CD4-positive, alpha-beta T cell treated with Interleukin-4 for 1 hour (primary cell): ENCODE data around the gene SASH1.

Source experiments
- DNase-seq, 2 donors: peaks; one replicate each; pipeline ENCODE4 v3.0.0-alpha.2; 2020 to 2022

SASH1 gene

DNA sequence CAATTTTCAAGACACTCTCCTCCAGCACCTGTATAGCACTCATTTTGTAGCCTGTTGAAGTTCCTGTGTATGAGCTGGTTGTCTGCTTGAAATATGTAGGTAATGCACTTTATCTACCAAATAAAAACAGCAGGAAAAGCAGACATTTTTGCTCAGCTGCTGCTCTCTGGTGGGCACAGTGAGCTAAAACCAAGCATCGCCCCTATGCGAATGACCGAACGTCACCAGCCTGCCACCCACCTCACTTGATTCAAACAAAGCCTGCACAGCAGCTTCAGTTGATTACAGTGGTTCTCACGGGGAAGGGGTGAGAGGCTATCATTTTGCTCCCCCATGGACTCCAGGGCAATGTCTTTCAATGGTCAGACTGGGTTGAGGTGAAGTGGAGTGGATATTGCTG is 185.7 kb downstream of the SASH1 start:
- DNase-seq = no peak

DNA sequence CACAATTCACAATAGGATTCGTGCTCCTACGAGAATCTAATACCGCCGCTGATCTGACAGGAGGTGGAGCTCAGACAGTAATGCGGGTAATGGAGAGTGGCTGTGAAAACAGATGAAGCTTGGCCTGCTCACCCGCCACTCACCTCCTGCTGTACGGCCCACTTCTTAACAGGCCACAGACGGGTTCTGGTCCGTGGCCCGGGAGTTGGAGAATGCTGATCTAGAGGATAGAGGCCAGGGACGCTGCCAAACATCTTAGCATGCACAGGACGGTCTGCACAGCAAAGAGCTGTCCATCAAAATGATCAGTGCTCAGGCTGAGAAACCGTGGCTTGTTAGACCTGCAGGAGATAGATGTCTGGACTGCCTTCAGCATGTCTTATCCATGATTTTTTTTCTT is 186.4 kb downstream of the SASH1 start:
- DNase-seq = no peak

DNA sequence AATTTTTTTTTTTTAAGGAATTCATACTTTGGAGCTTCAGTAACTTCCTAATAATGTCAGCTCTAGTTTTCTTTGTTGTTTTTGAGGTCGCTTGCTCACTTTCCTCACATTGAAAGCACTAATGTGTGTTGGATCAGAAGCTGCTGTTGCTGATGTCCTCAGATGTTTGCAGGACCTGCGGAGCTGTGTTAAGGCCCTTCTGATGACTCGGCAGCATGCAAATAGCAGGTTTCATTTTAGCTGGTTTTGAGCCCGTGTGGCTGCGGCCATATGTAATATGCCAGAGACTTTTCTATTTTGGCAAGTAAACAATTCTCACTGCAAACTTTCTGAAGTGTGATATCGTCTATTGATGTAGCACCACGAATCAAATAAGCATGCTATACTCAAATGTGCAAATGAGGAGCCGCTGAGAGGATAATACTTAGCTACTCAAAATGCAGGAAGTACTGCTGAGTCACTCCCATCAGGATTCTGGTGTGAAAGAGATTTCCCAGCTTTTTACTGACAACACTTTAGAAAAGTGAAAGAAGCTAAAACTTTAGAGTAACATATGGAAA is 187.8 kb downstream of the SASH1 start:
- DNase-seq = no peak

DNA sequence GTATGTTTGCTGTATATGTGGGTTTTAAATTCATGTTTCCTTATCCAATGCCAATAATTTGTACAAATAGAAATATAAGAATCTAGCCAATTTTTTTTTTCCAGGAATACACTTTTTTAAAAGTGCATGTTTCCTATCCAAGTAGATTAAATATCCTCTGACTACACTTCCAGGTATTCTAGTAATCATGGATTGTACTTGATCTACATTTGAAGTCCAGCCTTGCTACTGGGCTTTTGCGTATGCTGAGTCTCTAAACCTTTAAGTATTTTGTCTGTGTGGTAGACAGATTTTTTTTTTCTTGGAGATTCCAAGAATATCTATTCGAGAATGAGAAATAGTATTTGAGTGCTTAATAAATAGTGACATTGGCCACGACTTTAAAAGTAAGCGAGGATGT is 188.3 kb downstream of the SASH1 start:
- DNase-seq = no peak

DNA sequence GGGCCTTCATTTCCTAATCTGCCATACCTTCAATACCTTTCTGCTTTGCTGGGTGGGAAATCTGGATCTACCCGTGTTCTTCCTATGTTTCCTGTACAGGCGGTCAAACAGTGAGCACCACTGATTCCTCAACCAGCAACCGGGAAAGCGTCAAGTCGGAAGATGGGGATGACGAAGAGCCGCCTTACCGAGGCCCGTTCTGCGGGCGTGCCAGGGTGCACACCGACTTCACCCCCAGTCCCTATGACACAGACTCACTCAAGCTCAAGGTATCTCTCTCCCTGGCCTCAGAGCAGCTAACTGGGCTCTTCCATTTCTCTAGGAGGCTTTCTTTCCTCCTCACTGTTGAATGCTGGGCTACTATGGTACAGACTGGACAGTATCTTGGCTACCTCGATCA is 190.1 kb downstream of the SASH1 start:
- no peak for DNase-seq

DNA sequence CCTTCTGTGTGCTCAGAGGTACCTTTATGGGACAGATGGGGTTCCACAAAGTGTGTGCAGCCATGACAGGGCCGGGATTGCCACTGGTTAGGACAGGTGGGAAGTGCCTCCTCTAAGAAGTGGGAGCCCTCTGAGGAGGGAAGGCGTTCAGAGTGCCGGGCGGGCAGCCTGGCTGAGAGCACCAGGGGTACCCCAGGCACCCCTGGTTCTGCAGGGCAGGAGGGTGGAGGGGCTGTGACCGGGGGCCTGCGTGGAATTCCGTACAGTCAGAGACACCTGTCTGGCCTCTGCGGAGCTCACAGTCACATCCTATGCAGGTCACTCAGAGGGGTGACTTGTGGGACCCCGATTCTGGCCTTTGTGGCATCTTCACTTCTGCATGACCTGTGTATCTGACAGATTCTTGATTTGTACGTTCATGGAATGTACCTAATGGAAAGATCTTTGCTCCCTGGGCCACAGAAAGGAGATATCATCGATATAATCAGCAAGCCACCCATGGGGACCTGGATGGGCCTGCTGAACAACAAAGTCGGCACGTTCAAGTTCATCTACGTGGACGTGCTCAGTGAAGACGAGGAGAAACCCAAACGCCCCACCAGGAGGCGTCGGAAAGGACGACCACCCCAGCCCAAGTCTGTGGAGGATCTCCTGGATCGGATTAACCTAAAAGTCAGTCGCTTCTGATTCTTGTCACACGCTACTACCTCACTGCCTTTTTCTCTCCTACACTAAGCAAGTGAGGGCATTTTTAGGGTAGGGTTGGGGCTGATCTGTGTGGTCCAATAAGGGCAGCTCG is 190.9 kb downstream of the SASH1 start:
- DNase-seq = no peak

DNA sequence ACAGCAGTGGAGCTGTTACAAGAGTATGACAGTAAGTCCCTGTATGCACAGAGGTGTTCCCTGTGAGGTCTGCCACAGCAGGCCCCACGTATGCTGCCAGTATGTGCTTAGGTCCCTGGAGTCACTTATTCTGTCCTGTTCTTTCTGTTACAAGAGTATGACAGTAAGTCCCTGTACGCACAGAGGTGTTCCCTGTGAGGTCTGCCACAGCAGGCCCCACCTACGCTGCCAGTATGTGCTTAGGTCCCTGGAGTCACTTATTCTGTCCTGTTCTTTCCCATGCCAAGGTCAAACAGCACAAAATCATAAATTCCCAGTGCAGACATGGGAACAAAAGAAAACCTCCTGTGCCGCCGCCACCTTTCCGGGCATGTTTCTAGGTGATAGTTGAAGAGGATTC is 192.2 kb downstream of the SASH1 start:
- DNase-seq = no peak

DNA sequence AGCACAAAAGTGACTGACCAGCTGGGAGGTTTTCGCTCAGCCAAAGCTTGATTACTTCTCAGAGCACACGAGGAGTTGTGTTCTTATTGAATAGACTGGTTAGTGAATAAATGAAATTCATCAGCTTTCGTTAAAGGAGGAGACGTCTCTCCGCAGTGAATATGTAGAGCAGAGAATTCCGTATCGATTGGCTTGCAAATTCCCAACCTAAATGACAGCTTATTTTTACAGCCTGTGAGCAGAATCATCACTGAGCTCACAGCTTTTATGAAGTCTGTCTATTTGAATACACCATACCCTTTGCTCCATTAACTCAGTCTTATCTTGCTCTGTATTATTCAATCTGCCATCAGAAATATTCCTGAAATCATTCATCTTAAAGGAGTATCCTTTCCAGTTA is 192.7 kb downstream of the SASH1 start:
- no peak for DNase-seq

DNA sequence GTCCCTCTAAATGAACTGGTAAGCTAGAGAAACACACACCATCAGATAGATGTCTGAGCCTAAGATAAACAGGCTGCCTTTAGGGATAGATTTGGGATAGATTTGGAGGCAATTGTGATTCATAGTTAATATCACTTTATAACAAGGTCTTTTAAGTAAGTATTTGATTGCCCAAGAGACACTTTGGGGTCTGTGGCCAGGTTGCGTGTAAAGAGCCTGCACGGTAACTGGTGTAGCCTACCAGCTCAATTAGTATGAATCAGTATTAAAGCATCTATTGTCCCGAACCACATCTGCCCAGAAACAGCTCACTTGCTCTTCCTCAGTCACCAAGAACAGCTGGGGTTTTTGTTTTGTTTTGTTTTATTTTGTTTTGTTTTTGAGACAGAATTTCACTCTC is 193.3 kb downstream of the SASH1 start:
- no peak for DNase-seq

DNA sequence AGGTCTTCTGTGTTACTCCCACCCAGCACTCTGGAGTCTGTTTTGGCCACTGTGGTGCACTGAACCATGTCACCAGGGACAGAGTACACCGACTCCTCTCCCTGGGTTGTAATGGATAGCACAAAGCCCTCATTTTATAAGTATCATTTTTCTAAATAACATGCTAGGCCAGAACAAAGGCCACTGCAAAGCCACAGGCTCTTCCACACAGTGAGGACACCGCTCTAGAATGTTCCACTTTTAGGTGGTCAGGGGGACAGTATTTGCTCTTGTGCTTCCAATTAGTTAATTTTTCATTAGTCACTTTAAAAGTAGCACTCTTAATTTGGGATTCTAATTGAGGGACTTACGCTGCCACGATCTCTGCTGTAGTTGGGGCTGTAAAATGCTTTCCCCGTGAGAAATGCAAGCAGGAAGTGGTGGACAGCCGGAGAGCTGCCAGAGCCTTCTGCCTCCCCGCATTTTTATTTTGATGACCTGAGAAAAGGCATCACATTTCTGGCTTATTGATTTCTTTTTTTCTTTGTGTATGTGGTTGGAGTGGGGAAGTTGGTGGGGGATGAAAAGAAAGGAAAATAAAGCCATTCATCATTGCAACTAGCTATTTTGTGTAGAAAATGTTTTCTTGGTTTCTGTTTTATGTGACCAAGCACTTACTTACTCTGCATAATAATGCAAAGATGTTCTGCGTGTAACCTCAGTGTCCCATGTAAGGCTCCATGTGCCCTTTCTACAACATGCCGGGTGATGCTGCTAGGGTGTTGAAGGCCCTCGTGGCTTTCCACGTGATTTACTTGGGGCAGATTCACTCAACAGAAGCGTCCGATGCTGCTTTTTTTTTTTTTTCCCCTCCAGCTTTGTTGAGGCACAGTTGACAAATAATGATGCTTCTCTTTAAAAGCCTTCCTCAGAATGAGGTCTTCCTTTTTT is 195.9 kb downstream of the SASH1 start:
- DNase-seq = no peak

DNA sequence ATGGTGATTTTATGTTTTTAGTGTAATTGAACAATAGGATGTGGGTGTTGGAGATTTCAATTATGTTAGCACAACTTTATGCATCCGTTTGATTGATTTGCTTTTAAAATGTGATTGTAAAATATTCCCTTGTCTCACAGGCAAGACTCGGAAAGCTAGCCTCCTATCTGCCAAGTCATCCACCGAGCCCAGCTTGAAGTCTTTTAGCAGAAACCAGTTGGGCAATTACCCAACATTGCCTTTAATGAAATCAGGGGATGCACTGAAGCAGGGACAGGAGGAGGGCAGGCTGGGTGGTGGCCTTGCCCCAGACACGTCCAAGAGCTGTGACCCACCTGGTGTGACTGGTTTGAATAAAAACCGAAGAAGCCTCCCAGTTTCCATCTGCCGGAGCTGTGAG is 200.9 kb downstream of the SASH1 start:
- DNase-seq = no peak

DNA sequence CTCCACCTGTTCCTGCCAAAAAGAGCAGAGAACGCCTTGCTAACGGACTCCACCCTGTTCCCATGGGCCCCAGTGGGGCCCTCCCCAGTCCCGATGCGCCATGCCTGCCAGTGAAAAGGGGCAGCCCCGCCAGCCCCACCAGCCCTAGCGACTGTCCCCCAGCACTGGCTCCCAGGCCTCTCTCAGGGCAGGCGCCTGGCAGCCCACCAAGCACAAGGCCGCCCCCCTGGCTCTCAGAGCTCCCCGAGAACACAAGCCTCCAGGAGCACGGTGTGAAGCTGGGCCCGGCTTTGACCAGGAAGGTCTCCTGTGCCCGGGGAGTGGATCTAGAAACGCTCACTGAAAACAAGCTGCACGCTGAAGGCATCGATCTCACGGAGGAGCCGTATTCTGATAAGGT is 201.8 kb downstream of the SASH1 start:
- no peak for DNase-seq

DNA sequence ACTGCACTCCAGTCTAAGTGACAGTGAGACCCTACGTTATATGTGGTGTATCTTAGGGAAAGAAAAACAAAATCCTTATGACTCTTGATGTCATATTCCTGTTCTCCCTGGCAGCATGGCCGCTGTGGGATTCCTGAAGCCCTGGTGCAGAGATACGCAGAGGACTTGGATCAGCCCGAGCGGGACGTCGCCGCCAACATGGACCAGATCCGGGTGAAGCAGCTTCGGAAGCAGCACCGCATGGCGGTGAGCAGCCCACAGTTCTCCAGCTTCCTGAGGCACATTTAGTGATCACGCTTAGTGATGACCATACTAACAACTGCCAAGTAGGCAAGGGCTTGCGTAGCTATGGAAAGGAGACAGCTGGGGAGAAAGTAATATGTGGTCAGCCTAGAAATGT is 203.3 kb downstream of the SASH1 start:
- no peak for DNase-seq

DNA sequence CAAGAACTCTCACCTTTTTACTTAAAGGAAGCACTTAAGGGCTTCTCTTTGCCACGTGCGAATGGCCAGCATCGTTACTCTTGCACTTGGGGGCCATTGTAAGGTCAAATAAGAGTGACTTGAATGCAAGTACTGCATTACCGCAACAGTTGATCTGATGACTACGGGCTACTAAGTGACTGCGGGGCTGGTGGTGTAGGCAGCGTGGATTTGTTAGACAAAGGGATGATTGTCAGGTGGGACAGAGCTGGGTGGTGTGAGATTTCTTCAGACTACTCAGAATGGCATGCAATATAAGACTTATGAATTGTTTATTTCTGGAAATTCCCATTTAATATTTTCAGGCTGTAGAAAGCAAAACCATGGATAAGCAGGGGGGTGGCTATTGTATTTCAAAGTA is 204.5 kb downstream of the SASH1 start:
- no peak for DNase-seq

DNA sequence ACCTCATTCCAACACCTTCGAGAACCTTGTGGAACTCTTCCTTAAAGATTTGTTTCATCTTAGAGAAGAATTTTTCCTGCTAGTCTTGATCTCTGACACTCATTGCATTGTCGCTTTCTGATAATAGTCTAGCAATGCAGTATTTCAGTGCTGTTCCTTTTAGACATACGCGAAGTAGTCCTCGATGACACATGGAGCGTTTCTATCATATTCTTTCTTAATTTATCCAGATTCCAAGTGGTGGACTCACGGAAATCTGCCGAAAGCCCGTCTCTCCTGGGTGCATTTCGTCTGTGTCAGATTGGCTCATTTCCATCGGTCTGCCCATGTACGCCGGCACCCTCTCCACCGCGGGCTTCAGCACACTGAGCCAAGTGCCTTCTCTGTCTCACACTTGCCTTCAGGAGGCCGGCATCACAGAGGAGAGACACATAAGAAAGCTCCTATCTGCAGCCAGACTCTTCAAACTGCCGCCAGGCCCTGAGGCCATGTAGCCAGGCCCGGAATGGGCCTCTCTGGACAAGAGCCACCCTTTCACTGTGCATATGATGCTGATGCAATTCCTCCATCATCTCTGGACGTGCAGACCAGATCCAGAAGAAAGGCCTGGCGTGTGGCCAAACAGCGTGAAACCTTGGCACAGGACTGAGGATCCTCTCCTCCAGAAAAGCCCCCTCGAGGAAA is 205.6 kb downstream of the SASH1 start:
- no peak for DNase-seq

DNA sequence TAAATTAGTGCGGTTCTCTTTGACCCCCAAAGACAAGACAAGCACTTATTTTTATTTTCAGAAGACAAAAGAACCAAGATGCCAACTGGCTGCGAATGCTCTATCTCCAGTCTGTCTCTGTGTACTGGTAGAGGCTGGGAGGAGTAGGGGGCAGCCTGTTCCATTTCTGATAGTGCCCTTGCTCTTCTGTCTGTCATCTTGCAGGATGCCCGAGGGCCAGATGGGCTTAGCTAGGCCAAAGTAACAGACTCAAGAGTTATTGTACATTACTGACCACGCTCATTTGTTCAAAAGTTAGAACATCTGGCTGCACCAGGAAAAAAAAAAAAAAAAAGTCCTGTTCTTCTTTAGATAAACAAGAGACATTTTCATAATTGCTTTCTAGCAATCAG is 206.1 kb downstream of the SASH1 start:
- no peak for DNase-seq

DNA sequence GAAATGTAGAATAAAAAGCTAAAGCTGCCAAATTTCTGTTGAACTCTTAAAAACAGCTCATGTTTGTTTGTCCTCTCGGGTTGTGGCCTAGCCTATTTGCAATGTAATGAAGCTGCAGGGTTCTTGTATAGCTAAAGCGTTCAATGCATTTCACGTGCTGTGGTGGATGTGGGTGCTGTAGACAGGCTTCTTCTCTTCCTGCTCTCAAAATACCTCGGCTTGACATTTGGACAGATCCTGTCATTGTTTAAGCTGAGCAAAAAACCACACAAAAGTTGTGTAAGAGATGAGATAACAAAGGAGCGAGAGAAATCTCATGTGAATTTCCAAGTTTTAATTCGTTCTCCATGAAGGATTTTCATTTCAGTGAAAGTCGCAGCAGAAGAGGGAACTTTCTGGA is 207.9 kb downstream of the SASH1 start:
- no peak for DNase-seq

DNA sequence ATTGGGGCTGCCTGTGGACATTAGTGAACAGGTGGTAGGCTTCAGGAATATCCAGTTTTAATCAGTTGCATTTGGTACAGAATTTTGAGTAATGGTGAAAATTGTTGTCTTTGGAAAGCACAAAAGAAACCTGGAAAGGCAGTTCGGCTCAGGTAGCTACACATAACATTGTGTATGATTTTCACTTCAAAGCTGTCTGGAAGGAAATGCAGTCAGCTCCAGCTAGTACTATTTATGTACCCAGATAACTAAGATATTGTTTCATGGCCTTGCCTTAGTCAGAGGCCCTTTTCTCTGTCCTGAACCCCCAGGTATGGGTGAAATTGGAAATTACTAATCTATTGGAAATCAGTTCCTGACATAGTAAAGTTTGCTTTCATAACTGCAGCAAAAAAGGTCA is 208.6 kb downstream of the SASH1 start:
- no peak for DNase-seq

DNA sequence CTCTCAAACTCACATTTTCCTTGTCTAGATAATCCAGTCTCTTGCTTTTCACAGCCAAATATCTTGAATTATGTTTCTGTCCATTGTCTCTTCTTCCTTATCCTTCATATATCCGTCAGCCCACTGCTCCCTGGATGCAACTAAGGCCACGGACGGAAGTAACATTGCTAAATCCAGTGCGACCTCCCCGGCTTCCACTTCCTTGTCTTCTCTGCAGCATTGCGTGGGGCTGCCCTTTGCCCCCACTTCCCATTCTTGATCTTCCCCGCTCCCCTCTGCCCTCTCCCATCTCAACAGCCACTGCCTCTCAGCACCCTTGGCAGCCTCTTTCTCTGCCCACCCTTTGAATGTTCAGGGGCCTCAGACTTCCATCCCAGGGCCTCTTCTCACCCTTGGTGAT is 213.8 kb downstream of the SASH1 start:
- DNase-seq = no peak

DNA sequence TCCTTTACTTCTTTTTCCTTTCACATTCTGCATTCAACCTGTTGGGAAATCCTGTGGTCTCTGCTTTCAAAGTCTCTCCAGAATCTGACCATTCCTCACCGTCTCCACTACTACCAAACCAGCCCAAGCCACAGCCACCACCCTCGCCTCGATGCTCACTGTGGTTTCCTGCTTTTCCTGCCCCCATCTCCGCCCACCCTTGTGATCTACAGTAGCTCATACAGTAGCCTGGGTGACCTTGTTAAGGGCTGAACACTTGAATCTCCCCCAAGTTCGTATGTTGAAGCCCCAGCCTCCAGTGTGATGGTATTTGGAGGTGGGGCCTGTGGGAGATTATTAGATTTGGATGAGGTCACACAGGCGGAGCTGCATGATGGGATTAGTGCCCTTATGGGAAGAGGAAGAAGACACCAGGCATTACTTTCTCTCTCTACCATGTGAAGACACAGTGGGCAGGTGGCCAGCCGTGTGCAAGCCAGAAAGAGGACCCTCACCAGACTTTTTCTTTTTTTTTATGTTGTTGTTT is 215.2 kb downstream of the SASH1 start:
- DNase-seq = peak in 1 of 2 donors; percentile 25

DNA sequence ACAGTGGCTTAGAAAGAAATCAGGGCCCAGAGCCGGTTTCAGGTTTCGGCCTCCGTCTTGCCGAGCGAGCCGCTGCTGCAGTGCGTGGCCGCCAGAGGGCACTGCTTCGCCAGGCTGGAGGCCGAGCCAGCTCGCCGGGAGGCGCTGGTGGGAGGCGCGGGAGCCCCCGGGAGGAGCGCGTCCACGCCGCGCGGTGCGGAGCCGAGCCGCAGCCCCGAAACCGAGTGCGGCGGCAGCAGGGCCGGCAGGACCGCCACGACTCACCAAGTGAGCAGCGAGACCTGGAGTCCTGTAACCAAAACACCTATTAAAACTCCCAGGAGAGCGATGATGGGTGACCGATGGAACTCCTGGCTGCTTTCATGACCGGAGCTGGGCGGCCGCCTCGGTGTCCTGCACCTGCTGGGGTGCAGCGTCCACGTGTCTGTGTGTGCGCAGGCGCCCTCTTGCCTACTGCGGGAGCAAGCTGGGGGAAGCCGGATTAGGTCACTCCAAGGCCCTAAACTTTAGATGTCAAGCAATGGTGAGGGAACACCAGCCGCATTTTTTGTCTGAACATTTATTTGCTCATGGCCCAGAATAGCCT is 217.3 kb downstream of the SASH1 start:
- DNase-seq = peak; percentile 62 to 63

DNA sequence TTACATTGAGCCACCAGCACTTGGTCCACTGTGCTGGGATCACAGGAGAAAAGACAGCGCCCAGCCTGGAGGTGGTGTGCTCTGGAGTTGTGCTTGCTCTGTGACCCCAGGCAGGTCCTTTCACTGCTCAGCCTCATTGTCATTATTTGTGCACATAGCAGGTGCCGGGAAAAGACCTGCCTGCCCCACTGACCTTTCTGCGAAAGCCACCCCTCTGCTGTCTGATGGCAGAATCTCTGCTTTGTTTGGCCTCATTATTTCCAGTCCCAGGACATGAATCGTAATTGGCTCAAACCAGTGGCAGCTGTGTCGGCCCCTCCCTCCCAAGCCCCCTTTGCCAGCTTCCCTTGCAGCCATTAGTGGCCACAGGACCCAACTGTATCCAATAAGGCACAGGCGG is 219.0 kb downstream of the SASH1 start:
- DNase-seq = no peak

DNA sequence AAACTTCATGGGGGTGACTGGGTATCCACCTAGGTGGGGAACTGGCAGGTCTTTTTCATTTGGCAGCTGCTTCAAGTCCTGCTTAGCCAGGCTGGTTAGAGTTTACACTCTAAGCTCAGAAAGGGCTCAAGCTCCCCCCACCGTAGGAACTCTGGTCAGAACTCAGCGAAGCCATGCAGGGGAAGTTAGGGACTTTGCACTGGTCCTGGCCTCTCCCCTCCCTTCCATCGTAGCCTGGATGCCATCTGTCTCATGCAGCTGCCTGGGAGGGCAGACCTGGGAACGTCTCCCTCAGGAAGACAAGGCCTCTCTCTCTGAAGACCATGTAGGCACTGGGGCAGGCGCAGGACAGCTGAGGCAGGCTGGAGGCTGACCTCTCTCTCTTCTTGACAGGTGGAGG is 220.4 kb downstream of the SASH1 start:
- DNase-seq = no peak
